Measurements from ENCODE around the gene TRIB2. TPM values are rescaled to one million over a fixed set of nuclear protein-coding genes. Genes with fewer than 3 reads are reported as not detected.

Gene TRIB2
- total and polyA plus RNA-seq, 2 of the 4 experiments (the other 2 are of a cell fraction), result 12.0 to 12.7 TPM

DNA sequence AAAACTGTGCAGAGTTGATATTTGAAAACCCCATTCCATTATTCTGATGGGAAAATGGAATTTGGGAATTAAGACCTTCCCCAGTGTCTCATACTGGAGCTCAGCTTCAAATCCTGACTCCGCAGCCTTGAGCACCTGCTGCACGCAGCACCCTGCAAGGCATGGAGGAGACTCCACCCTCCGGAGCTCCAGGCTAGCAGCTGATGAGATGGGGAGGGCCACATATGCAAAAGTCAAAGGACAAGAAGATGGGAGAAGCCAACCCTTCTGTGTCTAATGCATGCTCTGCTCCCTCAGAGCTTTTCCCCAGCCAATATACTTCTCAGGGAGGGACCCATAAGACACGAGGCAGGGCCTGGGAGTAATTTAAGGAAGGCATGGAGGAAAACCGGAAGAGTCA, 34.7 kb upstream of the TRIB2 start:
- H4K20me1 ChIP-seq (ENCODE audit: insufficient read depth, low read length), result no peaks in the 10 kb centered on the region
- ChIA-PET CTCF (interaction anchor here (1.2 kb wide), 1 partner anchor 526 kb away, joined by 5 read pairs; no protein-coding TSS in a partner anchor), POLR2A (ENCODE audit: unreplicated experiment) (no interaction called here)
- no peak overlapping the region for H3K4me3 ChIP-seq (ENCODE audit: insufficient read depth, low read depth, low read length)
- WGBS, 2 experiments (ENCODE audit: extremely low coverage in 2 of 2, insufficient read length in 1 of 2), result 83% methylated on average over 1 of the region's 5 CpGs; no CpG with 5 or more reads in 1 of the 2 experiments
- no peak overlapping the region for H2AFZ ChIP-seq (replicated peaks; ENCODE audit: low read length, poor library complexity)
- no peak overlapping the region for H2BK20ac ChIP-seq (ENCODE audit: low read depth, low read length)
- no peaks in the 10 kb centered on the region for H3K36me3 ChIP-seq (ENCODE audit: control insufficient read depth, insufficient read depth, low read length)
- H2AK5ac ChIP-seq (ENCODE audit: low read depth, low read length), result no peak overlapping the region
- no TSS peak for BruUV-seq (replicated peaks)
- H3K9me1 ChIP-seq (ENCODE audit: insufficient read depth, low read length), result no peaks in the 10 kb centered on the region
- dilution Hi-C loops (cut with HindIII; ENCODE audit: low sequenced_read_pairs, unreplicated experiment), result no loop called here
- H2AK9ac ChIP-seq (replicated peaks; ENCODE audit: low read depth, low read length, poor library complexity), result no peak overlapping the region
- H3K23ac ChIP-seq (ENCODE audit: low read depth, low read length), result no peak overlapping the region
- H3K18ac ChIP-seq (ENCODE audit: low read depth, low read length), result no peak overlapping the region
- TF ChIP-seq RCOR1 (IDR thresholded peaks at IDR 0.05; ENCODE audit: insufficient replicate concordance, low read length) (no peak), NFE2L2 (IDR thresholded peaks at IDR 0.05; ENCODE audit: low read depth, low read length) (no peak), RAD21 (IDR thresholded peaks at IDR 0.05; ENCODE audit: low read length) (no peak), MXI1 (IDR thresholded peaks at IDR 0.05; ENCODE audit: borderline replicate concordance, low read depth, low read length) (no peak), POLR2A (IDR thresholded peaks at IDR 0.05; ENCODE audit: low read depth, low read length) (no peak), MAFK (IDR thresholded peaks at IDR 0.05; ENCODE audit: low read depth, low read length) (no peak), CEBPB (IDR thresholded peaks at IDR 0.05; ENCODE audit: low read depth, low read length) (no peak), FOS (IDR thresholded peaks at IDR 0.05; ENCODE audit: low read depth, low read length) (no peak), SMC3 (IDR thresholded peaks at IDR 0.05; ENCODE audit: low read depth, low read length) (no peak)
- TF ChIP-seq, protein P1, sequence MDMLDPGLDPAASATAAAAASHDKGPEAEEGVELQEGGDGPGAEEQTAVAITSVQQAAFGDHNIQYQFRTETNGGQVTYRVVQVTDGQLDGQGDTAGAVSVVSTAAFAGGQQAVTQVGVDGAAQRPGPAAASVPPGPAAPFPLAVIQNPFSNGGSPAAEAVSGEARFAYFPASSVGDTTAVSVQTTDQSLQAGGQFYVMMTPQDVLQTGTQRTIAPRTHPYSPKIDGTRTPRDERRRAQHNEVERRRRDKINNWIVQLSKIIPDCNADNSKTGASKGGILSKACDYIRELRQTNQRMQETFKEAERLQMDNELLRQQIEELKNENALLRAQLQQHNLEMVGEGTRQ (IDR thresholded peaks at IDR 0.05; ENCODE audit: low read depth, low read length), result no peak
- TF ChIP-seq, protein P2, sequence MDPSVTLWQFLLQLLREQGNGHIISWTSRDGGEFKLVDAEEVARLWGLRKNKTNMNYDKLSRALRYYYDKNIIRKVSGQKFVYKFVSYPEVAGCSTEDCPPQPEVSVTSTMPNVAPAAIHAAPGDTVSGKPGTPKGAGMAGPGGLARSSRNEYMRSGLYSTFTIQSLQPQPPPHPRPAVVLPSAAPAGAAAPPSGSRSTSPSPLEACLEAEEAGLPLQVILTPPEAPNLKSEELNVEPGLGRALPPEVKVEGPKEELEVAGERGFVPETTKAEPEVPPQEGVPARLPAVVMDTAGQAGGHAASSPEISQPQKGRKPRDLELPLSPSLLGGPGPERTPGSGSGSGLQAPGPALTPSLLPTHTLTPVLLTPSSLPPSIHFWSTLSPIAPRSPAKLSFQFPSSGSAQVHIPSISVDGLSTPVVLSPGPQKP (IDR thresholded peaks at IDR 0.05; ENCODE audit: borderline replicate concordance, low read depth, low read length), result no peak
- ATAC-seq (ENCODE audit: low read depth), result no peak
- peaks cover 9% of the 10 kb centered on the region for H3K4me1 ChIP-seq (ENCODE audit: control insufficient read depth, insufficient read depth, low read length)
- H3K79me1 ChIP-seq (ENCODE audit: low read depth in 1 of 2, low read length in 2 of 2), result no peaks in the 10 kb centered on the region
- no peak overlapping the region for H2BK5ac ChIP-seq (ENCODE audit: low read depth, low read length, poor library complexity, severe bottlenecking)
- no peak overlapping the region for H3K4me2 ChIP-seq (ENCODE audit: low read depth, low read length)
- H3K27me3 ChIP-seq (ENCODE audit: control insufficient read depth, insufficient read depth, low read length), result no peaks in the 10 kb centered on the region
- H3K9ac ChIP-seq (ENCODE audit: low read depth, low read length), result no peak overlapping the region
- H3K4ac ChIP-seq (ENCODE audit: low read depth, low read length), result no peak overlapping the region
- no peak overlapping the region for H3K56ac ChIP-seq (ENCODE audit: extremely low read depth, insufficient read depth, low read length)
- no peak overlapping the region for H3K27ac ChIP-seq (ENCODE audit: insufficient read depth, low read length)
- no peak overlapping the region for H4K5ac ChIP-seq (ENCODE audit: low read depth, low read length)
- H2BK120ac ChIP-seq (ENCODE audit: low read depth, low read length), result no peak overlapping the region
- in situ Hi-C loops (cut with MboI; ENCODE audit: low sequenced_read_pairs), result no loop called here
- intact Hi-C loops (cut with micrococcal nuclease), result no loop called here
- no peak overlapping the region for H4K91ac ChIP-seq (ENCODE audit: insufficient read depth, low read depth, low read length)
- no peak overlapping the region for H3K14ac ChIP-seq (replicated peaks; ENCODE audit: low read depth, low read length)
- no peak overlapping the region for H2BK15ac ChIP-seq (ENCODE audit: low read depth, low read length)
- H4K8ac ChIP-seq (ENCODE audit: low read depth in 2 of 2, low read length in 2 of 2), result no peak overlapping the region
- DNase-seq, result no peak
- no peaks in the 10 kb centered on the region for H3K9me3 ChIP-seq (ENCODE audit: control insufficient read depth, insufficient read depth, low read length)
